K562 (cell line): ENCODE measurements around the gene UBE2B. TPM values are rescaled to one million over a fixed set of nuclear protein-coding genes. Genes with fewer than 3 reads are reported as not detected.
A peak's percentile ranks its signal among the peaks of the same experiment; 100 is the strongest.

Source experiments
- BCLAF1 ChIP-seq, 2 experiments: fragments of 450-650 bp in 1 of 2; IDR thresholded peaks; 2 replicates each; pipeline ENCODE4 v1.6.1; 2011 to 2017; ENCODE audit warnings: low read depth in 2 of 2, antibody characterized with exemption in 1 of 2, borderline replicate concordance in 1 of 2, low read length in 1 of 2, mild to moderate bottlenecking in 1 of 2, mixed read lengths in 1 of 2; ENCODE audit not compliant: control insufficient read depth in 1 of 2
- MGA ChIP-seq: fragments of 450-650 bp; IDR thresholded peaks from 2 replicates; pipeline ENCODE4 v1.6.1; 2016; ENCODE audit warnings: mild to moderate bottlenecking, moderate library complexity
- ZNF609 ChIP-seq: sonication (generic); formaldehyde crosslinking; IDR thresholded peaks from 2 replicates; pipeline ENCODE4 v1.8.1; 2023; ENCODE audit warnings: missing genetic modification reagents, mild to moderate bottlenecking, borderline replicate concordance
- polyA plus RNA-seq, 8 experiments: library from polyadenylated mRNA; depleted of rRNA in 4 of 8; stranded (reverse) in 5 of 8; unstranded in 3 of 8; fragments of >200 nt; fragmentation: Nextera tagmentation in 2 of 8; fragmentation: Illumina TruSeq in 1 of 8; extraction: Ambion mirVana in 2 of 8; extraction: Trizol in 1 of 8; gene quantifications; 2 replicates each; pipeline versions ENCODE4 v1.2.1 to v1.2.3, GENCODE V29; 2011 to 2014; ENCODE audit warnings: inconsistent platforms in 1 of 8, missing spikeins in 1 of 8
- total RNA-seq, 7 experiments: library from RNA; depleted of rRNA in 6 of 7; stranded (reverse); fragments of >200 nt in 6 of 7; fragmentation: Illumina TruSeq in 2 of 7; extraction: Trizol in 2 of 7; gene quantifications; 2 replicates each; pipeline versions ENCODE4 v1.2.1 to v1.2.3, GENCODE V29; 2011 to 2021; ENCODE audit warnings: low replicate concordance in 1 of 7
- TF ChIP-seq, protein P1 (sequence below): fragments of 250-450 bp; sonication (Bioruptor Pico); IDR thresholded peaks from 2 replicates; pipeline ENCODE4 v1.4.0; 2020; ENCODE audit warnings: mild to moderate bottlenecking, moderate library complexity

Gene UBE2B
- total and polyA plus RNA-seq, 9 of the 15 experiments (the other 6 are each of a cell fraction or from before 2014, with no cell fraction given): 13.1 to 198 (median 75.5) TPM

DNA sequence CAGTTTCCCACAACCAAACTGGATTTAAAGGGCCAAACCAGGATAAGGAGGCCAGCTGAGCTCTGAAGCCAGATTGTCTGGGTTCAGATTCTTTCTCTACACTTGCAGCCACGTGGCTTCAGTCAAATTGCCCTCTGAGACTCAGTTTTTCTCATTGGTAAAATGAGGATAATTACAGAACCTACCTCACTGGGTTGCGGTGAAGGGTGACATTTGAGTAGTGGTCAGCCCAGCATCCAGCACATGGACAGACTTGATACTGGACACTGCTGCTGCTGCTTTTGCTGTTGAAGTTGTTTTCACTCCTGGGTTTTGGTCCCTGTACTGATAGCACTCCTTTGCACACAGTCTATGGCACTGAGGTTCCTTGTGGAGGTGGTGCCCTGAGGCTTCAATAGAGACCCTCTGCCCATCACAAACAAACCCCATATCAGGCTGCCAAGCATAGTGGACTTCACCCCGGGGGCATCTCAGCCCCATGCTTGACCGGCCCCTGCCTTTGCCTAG lies 66.0 kb downstream of the UBE2B start (continued):
- TF ChIP-seq, protein P1, sequence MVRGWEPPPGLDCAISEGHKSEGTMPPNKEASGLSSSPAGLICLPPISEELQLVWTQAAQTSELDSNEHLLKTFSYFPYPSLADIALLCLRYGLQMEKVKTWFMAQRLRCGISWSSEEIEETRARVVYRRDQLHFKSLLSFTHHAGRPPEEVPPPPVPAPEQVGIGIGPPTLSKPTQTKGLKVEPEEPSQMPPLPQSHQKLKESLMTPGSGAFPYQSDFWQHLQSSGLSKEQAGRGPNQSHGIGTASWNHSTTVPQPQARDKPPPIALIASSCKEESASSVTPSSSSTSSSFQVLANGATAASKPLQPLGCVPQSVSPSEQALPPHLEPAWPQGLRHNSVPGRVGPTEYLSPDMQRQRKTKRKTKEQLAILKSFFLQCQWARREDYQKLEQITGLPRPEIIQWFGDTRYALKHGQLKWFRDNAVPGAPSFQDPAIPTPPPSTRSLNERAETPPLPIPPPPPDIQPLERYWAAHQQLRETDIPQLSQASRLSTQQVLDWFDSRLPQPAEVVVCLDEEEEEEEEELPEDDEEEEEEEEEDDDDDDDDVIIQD (CRISPR knock-in tag): no peak
- TF ChIP-seq MGA (0 out of 2 replicates have a peak, but pooled peaks have one; percentile 9), ZNF609 (CRISPR knock-in tag) (no peak), BCLAF1 (IDR thresholded peaks at IDR 0.05; ENCODE audit: borderline replicate concordance in 1 of 2, control insufficient read depth in 1 of 2, low read depth in 2 of 2, low read length in 1 of 2) (no peak)
